ENCODE measurements around the gene LPAR5.
A peak's percentile ranks its signal among the peaks of the same experiment; 100 is the strongest.

The LPAR5 gene

DNA sequence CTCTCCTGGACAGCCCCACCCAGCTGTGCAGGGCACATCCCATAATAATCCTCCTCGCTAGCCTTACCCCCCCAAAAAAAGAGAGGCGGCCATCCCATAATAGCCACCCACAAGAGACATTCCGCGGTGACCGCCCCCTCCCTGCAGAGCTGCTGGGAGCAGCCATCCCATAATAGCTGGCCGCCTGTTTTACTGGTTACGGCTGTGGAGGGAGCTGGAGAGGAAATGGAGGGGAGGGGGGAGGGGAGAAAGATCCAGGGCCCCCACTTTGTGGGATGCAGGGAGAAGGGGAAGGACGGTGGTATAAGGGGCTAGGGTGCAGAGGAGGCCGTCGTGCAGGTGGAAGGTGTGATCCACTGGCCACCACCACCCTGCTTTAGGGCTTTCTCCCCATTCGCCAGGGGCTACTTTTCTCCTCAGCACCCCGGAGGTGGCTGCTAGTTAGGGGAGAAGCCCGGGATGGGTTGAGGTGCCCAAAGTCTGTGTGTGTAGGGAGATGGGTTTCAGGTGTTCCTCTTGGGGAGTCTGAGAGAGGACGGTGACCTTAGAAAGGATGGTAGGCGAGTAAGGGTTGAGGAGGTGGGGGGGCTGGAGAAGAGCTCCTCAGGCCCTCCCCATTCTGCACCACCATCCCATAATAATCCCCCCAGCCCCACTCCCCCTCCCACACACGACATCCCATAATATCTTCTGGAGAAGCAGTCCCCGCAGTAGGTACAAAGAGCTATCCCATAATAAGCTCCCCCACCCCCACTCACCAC, 22.6 kb downstream of the LPAR5 start:
- Histone ChIP-seq H3K36me3 (ENCODE audit: low read depth) (no peaks in the 10 kb centered on the region), H3K27ac (ENCODE audit: poor library complexity, severe bottlenecking) (peak overlapping the region; percentile 69), H3K27me3 (ENCODE audit: insufficient read depth, poor library complexity, severe bottlenecking) (no peaks in the 10 kb centered on the region), H3K9me3 (ENCODE audit: severe bottlenecking) (no peaks in the 10 kb centered on the region), H3K4me3 (ENCODE audit: severe bottlenecking) (no peak overlapping the region), H3K4me1 (ENCODE audit: insufficient read depth, poor library complexity, severe bottlenecking) (peaks cover 18% of the 10 kb centered on the region)
- ATAC-seq (ENCODE audit: low read depth) (peak; percentile 22), DNase-seq (ENCODE audit: low spot score) (peak; percentile 85)
- TF ChIP-seq, protein P1, sequence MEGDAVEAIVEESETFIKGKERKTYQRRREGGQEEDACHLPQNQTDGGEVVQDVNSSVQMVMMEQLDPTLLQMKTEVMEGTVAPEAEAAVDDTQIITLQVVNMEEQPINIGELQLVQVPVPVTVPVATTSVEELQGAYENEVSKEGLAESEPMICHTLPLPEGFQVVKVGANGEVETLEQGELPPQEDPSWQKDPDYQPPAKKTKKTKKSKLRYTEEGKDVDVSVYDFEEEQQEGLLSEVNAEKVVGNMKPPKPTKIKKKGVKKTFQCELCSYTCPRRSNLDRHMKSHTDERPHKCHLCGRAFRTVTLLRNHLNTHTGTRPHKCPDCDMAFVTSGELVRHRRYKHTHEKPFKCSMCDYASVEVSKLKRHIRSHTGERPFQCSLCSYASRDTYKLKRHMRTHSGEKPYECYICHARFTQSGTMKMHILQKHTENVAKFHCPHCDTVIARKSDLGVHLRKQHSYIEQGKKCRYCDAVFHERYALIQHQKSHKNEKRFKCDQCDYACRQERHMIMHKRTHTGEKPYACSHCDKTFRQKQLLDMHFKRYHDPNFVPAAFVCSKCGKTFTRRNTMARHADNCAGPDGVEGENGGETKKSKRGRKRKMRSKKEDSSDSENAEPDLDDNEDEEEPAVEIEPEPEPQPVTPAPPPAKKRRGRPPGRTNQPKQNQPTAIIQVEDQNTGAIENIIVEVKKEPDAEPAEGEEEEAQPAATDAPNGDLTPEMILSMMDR (IDR thresholded peaks at IDR 0.05; ENCODE audit: poor library complexity, severe bottlenecking): no peak

DNA sequence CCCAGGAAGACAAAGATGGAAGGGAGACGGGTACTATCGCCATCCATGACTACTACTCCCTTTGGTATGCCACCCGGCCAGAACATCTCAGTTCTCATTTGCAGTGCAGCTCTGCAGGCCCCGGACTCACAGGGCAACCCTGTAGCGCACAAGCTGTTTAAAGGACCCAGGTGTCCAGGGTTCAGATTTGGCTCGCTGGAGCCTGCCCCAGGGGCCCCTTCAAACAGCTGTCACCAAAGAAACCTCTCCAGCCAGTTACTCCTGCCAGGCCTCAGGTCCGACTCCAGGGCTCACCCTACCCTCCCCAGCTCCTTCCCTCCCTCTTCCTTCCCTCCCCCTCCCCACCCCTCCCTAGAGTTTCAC, 23.1 kb downstream of the LPAR5 start:
- DNase-seq (ENCODE audit: low spot score) (no peak), ATAC-seq (ENCODE audit: low read depth) (no peak)
- TF ChIP-seq, protein P1 (IDR thresholded peaks at IDR 0.05; ENCODE audit: poor library complexity, severe bottlenecking): no peak
- H3K27ac ChIP-seq (ENCODE audit: poor library complexity, severe bottlenecking): peak overlapping the region; percentile 69
- H3K27me3 ChIP-seq (ENCODE audit: insufficient read depth, poor library complexity, severe bottlenecking): no peaks in the 10 kb centered on the region
- H3K4me3 ChIP-seq (ENCODE audit: severe bottlenecking): no peak overlapping the region
- H3K9me3 ChIP-seq (ENCODE audit: severe bottlenecking): no peaks in the 10 kb centered on the region
- H3K36me3 ChIP-seq (ENCODE audit: low read depth): no peaks in the 10 kb centered on the region
- H3K4me1 ChIP-seq (ENCODE audit: insufficient read depth, poor library complexity, severe bottlenecking): peaks cover 24% of the 10 kb centered on the region

DNA sequence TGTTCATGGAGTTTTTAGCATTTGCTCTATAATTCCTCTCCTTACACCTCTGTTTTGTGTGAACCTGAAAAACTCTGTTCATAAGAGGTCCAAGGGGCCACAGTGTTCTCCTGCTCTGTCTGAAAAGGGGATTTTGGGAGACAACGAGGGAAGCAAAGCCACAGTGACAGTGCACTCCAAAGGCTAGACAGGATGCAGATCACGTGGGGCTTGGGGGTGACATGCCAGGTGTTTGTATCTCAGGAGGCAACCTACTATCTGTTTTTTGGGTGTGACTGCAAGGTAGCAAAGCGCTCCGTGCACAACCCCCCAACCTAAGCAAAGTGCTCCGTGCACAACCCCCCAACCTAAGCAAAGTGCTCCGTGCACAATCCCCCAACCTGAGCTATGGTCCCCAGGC, 23.5 kb downstream of the LPAR5 start:
- H3K4me3 ChIP-seq (ENCODE audit: severe bottlenecking): no peak overlapping the region
- ATAC-seq (ENCODE audit: low read depth) (no peak), DNase-seq (ENCODE audit: low spot score) (no peak)
- H3K36me3 ChIP-seq (ENCODE audit: low read depth): no peaks in the 10 kb centered on the region
- H3K27me3 ChIP-seq (ENCODE audit: insufficient read depth, poor library complexity, severe bottlenecking): no peaks in the 10 kb centered on the region
- H3K4me1 ChIP-seq (ENCODE audit: insufficient read depth, poor library complexity, severe bottlenecking): peaks cover 24% of the 10 kb centered on the region
- peak overlapping the region; percentile 69 for H3K27ac ChIP-seq (ENCODE audit: poor library complexity, severe bottlenecking)
- H3K9me3 ChIP-seq (ENCODE audit: severe bottlenecking): no peaks in the 10 kb centered on the region
- TF ChIP-seq, protein P1 (IDR thresholded peaks at IDR 0.05; ENCODE audit: poor library complexity, severe bottlenecking): no peak

DNA sequence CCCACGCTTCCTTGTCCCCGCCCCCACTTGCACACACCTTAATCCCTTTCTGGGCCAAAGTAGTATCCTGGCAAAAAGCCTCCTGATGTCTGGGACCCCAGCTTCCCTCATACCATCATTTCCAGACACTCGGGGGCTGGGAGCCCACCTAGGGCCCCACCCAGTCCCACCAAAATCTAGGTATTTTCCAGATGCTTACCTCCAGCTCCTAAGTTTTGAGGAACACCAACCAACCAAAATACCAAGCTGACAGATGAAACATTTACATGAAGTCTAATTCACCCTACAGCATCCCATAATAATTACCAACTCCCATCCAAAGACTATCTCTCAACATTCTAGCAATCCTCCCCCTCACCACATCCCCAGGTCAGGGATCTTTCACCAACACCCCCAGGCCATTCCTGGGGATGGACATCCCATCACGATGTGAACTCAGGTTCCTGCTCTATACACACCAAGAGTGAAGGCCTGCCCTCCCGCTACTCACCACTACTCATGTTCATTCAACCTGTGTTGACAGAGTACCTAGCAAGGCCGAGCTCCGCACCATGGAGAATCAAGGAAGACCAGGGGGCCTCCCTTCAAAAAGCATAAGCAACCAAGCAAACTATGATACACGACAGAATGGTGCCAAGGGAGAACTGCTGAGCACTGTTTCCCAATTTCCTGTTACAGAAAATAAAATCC, 27.0 kb downstream of the LPAR5 start:
- peaks cover 25% of the 10 kb centered on the region for H3K36me3 ChIP-seq (ENCODE audit: low read depth)
- no peak for DNase-seq (ENCODE audit: low spot score)
- TF ChIP-seq, protein P1 (IDR thresholded peaks at IDR 0.05; ENCODE audit: poor library complexity, severe bottlenecking): no peak
- peak overlapping the region; percentile 79 for H3K27ac ChIP-seq (ENCODE audit: poor library complexity, severe bottlenecking)
- H3K27me3 ChIP-seq (ENCODE audit: insufficient read depth, poor library complexity, severe bottlenecking): no peaks in the 10 kb centered on the region
- no peak overlapping the region for H3K4me3 ChIP-seq (ENCODE audit: severe bottlenecking)
- no peaks in the 10 kb centered on the region for H3K9me3 ChIP-seq (ENCODE audit: severe bottlenecking)
- peaks cover 40% of the 10 kb centered on the region for H3K4me1 ChIP-seq (ENCODE audit: insufficient read depth, poor library complexity, severe bottlenecking)
- no peak for ATAC-seq (ENCODE audit: low read depth)

Data from RWPE2 (cell line).